ENCODE results near the gene TDRD3.

TDRD3 gene

DNA sequence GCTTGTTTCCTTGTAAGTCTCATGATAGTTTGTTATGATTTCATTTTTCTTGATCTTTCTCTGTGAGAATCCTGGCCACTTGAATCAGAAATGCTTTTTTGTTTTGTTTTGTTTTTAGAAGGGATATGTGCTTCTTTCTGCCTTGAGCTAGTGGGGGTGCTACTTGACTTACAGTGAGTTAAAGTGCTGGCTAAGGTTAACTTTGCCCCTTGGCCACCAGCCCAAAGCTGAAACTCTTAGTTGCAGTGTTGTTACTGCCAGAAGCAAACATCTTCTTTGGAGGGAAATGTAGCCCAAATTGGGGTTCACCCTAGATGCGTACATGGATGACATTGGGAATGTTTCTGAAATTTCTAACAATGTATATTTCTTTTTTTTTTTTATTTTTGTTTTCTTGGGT is 57.4 kb downstream of the TDRD3 start:
- DNase-seq (ENCODE audit: low spot score): no peak

DNA sequence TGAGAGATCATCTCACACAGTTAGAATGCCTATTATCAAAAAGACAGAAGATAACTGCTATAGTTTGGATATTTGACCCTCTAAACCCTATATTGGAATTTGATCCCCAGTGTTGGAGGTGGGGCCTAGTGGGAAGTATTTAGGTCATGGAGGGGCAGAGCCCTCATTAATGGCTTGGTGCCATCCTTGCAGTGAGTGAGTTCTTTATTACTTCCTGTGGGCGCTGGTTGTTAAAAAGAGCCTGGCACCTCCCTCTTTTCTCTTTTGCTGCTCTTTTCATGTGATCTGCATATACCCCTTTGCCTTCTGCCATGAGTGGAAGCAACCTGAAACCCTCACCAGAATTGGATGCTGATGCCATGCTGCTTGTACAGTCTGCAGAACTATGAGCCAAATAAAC is 66.8 kb downstream of the TDRD3 start:
- DNase-seq (ENCODE audit: low spot score): no peak

DNA sequence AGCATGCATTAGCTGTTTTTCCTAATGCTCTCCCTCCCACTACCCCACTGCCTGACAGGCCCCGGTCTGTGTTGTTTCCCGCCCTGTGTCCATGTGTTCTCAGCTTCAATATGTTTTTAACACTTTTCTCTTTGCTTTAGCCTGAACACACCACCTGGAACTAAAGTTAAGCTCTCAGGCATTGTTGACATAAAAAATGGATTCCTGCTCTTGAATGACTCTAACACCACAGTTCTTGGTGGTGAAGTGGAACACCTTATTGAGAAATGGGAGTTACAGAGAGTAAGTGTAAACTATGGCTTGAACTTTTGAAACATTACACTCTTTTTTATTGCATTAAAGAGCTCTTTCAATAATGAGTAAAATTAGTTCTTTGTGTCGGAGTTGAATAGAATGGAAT is 70.1 kb downstream of the TDRD3 start:
- DNase-seq (ENCODE audit: low spot score): no peak

DNA sequence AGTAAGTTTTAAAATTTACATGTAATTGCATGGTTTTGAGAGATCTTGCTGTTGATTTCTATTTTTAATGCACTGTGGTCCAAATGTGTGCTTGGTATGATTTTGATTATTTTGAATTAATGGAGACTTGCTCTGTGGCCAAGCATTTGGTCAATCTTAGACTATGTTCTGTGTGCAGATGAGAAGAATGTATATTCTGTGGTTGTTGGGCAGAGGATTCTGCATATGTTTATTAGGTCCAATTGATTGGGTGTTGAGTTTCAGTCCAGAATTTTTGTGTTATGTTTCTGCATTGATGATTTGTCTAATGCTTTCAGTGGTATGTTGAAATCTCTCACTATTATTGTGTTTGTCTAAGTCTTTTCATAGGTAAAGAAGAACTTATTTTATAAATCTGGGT is 82.3 kb downstream of the TDRD3 start:
- no peak for DNase-seq (ENCODE audit: low spot score)

DNA sequence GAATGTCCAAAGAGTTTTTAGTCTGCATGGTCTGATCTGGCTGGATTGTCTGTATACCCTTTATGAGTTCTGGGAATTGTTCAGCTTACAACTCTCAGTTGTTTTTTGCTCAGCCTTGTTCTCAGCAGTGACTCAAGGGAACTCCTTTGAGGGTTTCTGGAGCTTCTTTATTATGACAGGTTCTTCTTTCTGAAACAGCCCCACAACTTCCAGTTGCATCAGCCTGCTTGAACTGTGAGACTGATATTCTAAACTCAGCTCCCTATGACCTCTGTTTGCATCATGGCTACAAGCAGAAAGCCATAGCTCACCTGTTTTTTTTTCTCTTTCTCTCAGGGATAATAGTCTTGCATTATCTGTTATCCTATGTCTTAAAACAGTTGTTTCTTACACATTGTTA is 85.0 kb downstream of the TDRD3 start:
- no peak for DNase-seq (ENCODE audit: low spot score)

DNA sequence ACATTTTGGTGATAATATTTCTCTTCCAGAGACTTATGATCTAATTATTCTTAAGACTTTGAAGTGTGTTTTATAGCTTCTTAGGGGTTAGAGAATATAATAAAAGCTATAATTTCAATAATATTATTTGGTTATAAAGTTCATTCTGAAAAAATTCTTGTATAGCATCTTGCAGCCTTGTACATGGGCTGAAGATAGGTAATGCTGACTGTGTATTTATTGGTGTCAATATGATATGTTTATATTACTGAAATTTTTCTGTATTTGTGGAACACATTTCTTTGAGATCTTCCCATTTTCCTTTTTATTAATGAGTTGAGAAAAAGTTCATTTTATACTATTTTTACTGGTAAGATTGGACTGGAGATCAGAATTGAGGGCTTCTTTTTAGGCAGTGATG is 87.8 kb downstream of the TDRD3 start:
- DNase-seq (ENCODE audit: low spot score): no peak

DNA sequence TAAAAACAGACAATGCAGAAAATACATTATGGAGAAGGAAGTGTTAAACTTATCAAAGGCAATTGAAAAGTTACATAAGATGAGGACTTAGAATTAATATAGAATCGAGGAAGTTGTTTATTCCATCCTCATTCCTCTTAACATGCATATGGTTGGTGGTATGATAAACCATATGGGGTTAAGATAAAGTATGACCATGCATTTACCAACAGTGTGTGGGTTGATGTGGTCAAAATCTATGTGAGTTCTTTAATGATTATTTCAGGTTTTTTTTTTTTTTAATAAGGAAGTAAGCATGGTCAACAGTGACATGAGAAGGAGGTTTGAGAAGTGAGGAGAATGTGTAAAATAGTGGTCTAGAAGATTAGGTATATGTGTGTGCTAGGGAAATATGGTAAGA is 94.5 kb downstream of the TDRD3 start:
- no peak for DNase-seq (ENCODE audit: low spot score)

DNA sequence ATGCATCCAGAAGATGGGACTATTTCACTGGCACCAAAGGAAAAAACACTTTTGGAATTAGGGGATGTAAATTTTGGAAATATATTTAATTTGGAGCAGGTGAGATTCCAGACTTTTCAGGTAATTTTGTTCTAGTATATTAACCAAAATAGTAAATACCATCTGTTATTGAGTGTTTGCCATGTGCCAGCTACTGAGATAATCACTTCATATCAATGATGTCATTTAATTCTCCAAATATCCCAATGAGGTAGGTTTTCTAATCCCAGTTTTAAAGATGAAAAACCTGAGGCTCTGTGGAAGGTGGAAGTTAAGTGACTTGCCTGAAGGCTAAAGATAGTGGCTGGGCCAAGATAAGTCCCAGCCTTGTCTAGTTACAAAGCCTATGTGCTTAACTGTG is 95.2 kb downstream of the TDRD3 start:
- no peak for DNase-seq (ENCODE audit: low spot score)

DNA sequence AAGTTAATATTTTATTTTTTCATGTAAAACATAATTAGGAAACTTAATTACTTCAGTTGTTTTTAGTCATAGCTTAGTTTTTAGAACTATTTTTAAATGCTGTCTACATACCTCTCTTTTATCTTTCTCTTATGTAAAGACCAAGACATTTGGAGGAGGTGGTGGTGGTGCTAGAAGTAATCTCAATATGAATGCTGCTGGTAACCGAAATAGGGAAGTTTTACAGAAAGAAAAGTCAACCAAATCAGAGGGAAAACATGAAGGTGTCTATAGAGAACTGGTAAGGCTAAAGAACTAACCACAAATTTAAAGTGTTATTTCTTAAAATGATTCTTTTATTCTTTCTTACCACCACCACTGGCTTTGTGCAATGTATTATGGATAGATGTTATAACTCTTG is 97.3 kb downstream of the TDRD3 start:
- DNase-seq (ENCODE audit: low spot score): no peak

DNA sequence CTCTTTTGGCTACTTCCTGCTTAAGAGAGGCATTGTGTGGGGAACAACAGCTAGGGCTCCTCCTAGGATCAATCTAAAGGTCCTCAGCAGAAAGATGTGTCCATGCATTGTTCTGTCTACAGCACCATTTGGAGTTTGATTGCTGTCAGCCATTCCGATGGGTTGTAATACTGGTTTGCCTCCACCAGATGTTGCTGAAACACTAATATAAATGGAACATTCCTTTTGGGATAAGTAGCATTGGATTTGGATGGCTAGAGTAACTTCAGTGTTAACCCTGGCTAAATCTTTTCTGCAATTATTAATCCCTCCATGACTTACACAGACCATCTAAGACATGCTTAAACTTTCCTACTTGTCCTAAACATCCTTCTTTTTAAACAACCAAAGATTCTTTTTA is 104.2 kb downstream of the TDRD3 start:
- DNase-seq (ENCODE audit: low spot score): no peak

DNA sequence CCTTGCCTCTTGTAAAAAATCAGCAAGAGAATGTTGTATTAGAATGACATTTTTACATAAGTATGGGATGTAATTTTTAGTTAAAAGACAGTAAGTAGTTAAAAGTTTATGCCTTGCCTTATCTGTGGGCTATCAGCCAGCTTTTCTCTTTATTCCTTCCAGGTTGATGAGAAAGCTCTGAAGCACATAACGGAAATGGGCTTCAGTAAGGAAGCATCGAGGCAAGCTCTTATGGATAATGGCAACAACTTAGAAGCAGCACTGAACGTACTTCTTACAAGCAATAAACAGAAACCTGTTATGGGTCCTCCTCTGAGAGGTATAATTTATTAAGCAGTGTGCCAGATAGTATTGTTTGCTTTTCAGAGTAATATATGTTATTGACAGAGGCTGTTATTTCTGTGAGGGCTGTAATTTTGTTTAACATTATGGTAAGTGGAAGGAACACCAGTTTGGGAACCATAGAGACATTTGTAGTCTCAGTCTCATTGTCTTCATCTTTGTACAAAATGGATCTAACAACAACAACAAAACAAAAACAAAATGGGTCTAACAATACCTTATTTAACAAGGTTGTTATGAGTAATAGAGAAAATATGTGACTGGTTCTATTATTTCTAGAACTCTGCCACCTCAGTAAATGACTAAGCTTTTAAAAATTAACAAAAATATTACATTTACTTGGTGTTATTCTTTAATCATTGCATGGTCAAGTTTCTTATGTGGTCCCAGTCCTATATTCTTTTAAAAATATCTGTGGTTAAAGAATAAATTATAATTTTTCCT is 112.8 kb downstream of the TDRD3 start:
- no peak for DNase-seq (ENCODE audit: low spot score)

DNA sequence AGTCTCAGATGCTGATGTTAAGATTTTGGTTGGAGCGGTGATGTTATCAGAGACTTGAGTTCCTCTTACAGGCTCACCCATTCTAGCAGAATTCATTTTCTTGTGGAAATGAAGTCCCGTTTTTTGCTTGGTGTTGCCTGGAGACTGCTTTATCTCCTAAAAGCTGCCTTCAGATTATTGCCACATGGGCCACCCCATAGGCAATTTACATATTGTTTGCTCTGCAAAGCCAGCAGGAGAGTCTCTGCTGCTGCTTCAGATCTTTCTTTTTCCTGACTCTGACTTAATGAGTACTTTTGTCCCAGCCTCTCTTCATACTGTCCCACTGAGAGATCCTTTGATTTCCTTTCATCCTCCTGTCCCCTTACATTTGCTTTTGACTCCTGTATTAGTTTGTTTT is 114.6 kb downstream of the TDRD3 start:
- no peak for DNase-seq (ENCODE audit: low spot score)

DNA sequence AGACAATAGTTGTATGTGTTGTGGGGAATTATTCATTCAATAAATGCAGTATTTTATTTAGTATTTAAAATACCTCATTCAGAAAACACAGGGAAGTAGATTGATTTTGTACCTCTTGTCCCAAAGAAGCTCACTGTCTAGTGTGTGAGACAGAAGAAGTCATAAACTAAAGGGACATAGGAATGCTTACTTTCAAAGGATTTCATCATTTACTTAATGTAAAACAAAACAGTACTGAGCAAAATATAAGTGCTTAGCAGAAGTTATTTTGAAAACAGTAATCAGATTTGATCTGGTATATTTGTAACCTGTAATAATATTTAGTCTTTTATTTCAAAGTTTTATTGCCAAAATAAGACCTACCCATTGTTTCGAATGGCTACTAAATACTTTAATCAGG is 117.9 kb downstream of the TDRD3 start:
- no peak for DNase-seq (ENCODE audit: low spot score)

DNA sequence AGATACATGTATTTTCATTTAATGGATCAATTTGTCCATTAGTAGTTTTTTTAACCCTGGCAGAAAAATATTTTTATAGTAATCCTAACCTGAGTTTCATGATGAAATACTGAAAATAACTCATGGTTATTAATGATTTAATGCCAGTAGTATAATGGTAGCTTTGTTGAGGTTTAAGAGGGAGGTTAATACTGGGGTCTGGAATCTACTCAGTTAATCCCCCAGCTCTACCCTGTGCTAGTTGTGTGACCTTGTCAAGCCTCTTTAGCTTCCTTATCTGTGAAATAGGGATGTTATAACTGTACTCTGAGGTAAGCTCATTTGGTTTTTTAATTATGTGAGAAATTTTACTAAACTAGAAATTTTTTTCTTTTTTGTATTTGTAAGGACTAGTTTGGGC is 122.5 kb downstream of the TDRD3 start:
- no peak for DNase-seq (ENCODE audit: low spot score)

DNA sequence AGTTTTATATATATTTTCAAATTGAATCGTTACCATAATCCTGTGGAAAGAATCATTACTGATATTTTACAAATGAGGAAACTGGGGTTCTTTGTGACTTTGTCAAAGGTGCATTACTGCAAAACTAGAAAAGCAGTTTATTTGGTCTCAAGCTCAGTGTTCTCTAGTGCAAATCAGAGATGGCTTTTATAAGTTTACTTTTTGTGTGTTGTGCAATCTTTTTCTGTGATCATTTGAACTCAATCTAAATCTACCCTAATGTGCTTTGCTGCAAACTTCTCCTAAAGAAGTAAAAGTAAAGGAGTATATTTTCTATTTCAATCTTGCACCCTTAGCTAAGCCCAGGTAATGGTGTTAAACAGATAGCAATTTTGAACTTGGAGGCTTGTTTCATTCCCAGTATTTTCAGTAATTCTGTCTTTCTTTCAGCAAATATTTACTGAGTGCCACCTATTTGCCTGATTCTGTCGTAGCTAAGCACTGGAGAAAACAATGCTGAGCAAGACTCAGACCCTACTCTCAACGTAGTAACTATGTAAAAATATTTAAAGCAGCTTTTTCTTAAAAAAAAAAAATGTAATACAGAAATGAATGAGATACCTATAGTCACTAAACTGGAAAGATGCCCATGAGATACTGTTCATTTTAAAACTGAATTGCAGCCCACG is 124.0 kb downstream of the TDRD3 start:
- DNase-seq (ENCODE audit: low spot score): no peak

DNA sequence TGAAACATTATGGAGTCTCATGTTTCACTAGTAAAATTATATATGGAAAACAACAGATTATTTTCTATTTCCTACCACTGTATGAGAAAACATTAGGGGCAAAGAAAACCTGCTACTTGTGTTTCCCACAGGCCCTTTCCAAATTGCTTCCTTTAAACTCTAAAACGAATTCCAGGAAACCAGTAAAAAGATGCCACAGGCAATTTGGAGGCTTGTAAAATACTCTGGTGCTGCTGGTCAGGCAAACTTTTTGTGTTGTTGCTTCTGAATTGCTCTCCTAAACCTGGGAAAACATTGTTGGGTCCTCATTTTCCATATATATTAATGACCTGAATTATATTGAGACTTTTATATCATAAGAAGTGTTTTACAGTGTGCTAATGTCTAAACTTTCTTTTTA is 141.5 kb downstream of the TDRD3 start:
- no peak for DNase-seq (ENCODE audit: low spot score)

DNA sequence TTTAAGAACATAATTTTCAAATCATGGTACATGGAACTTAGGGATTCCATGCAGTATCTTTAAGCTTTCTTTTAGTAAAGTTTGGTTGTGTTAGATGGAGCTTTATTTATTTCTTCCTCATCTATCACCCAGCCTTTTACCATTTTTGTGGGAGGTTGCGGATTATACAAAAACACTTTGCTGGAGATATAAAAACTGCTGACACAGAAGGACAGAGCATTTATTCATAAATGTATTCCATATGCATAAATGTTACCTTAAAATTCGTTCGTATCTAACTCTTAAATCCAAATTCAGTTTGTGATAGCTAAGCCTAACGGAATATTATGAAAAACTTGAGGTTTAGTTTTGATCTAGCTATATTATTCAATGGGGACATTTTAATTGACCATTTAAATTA is 143.3 kb downstream of the TDRD3 start:
- no peak for DNase-seq (ENCODE audit: low spot score)

DNA sequence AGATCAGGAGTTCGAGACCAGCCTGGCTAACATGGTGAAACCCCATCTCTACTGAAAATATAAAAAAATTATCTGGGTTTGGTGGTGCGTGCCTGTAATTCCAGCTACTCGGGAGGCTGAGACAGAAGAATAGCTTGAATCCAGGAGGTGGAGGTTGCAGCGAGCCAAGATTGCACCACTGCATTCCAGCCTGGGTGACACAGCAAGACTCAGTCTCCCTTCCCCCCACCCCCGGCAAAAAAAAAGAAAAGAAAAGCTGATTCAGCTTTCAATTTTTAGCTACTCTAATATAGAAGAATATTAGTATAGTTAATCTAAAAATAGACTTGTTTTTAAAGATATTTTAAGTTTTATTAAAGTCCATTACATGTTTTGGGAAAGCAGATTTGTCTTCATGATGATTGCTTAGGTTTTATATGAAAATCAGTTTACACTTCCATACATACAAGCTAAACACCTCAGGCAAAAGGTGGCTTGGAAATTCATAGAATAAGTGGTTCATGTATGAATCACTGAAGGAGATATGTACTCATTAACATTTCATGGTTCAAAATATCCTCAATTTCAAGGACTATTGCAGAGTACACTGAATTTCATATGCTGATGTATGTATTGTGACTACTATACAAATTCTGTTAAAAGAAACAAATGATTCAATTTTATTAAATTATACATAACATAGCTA is 165.2 kb downstream of the TDRD3 start:
- no peak for DNase-seq (ENCODE audit: low spot score)

DNA sequence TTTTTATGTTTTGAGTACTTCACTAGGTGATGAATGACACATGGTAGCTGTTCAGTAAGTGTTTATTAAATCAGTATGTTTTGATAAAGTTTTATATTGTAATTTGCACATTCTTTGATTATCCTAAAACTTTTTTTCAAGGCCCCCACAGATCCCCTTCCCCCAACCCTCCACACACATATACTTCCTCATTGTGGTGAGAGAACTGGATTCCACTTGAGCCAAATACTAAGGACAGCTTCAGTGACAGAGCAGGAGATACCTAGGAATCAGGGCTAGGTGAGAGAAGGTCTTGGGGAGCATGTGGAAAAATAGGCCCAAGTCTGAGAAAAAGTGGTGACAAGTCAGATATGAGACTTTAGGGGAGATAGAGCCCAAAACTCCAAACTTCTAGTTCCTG is 174.6 kb downstream of the TDRD3 start:
- no peak for DNase-seq (ENCODE audit: low spot score)

DNA sequence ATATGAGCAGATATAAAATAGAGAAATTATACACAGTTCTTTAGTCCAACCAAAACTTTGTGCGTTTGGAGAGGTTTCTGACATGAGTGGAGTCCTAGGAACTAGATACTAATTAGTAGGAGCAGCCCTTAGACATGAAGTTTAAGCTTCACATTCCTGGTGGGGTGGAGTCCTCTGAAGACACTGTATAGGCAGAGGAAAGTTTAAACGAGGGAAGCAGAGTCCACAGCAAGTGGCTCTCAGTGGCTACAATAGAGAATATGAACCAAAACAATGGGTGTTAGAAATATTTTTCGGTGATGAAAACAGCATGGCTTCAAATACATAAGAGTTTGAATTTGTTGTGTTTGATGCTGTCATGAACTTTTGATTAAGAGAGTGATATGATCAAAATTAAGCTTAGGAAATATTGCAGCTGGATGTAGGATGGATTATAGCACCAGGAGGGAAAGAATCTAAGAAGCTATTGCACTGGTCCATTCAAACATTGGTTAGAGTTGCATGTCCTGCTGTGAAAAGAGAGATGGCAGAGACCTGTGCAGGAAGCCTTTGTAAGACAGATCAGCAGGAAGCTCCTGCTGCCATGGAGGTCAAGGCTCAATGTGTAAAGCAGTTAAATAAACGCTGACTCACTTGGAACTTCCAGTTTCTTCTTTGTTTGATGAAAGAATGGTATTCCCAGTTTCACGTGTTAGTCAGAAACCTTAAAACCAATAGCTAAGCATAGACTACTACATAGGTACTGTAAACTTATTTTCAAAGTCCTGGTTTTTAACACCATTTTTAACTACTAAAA is 175.2 kb downstream of the TDRD3 start:
- no peak for DNase-seq (ENCODE audit: low spot score)

DNA sequence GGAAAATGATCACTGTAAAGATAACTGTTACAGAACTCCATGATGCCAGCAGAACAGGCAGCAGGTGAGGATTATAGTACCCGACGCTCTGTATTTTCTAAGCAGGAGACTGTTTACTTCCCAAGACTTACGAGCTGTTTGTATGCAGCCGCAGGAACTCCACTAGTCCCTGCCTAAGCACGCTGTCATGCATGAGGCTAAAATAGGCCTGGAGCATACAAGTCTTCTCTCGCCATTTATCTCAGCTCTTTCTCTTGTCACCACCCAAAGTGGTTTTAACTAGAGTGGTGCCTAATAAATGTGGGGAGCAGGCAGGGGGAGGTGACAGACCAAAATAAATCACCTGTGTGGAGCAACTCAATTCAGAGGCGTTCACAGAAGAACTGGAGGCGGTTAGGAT is 175.8 kb downstream of the TDRD3 start:
- no peak for DNase-seq (ENCODE audit: low spot score)

DNA sequence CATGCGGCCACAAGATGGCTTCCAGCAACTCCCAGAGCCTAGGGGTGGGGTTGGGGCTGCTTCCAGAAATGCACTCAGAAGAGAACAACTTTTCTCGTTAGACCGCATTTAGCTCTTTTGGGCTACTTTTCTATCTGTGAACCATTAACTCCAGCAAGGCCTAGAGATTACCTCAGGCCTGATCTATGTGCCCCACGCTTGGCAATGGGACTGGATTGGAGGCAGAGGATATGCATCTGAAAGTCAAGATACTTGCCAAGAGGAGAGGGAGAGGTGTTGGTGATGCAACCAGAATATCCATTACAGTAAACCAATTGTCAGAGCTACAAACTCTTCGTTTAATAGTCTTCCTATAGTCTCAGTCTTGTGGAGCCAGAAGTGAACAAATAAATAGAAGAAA is 177.7 kb downstream of the TDRD3 start:
- no peak for DNase-seq (ENCODE audit: low spot score)

DNA sequence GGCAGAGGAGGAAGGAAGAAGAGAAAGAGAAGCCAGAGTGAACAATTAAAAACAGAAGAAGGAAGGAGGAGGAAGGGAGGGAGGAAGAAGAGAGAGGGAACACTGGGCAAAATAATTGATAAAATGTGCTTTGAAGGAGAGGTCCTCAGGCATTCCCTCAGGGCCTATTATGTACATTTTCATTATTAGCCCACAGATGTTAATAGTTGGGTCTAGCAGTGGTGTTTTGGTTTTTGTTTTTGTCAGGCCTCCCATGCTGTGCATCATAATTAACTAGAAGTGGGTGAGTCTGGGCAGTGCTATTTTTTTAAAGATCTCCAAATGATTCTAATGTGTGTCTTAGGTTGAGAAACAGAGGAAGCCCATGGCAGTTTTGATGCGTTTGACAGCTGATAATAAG is 178.1 kb downstream of the TDRD3 start:
- DNase-seq (ENCODE audit: low spot score): no peak

Data from ecto neural progenitor cell (in vitro differentiated cells).